ENCODE data around the gene FXYD5. TPM values are rescaled to one million over a fixed set of nuclear protein-coding genes. Genes with fewer than 3 reads are reported as not detected.

Gene FXYD5
- total and polyA plus RNA-seq, 2 donors (not counting 1 experiment from before 2014, with no cell fraction given), result 19.8 to 100 TPM

DNA sequence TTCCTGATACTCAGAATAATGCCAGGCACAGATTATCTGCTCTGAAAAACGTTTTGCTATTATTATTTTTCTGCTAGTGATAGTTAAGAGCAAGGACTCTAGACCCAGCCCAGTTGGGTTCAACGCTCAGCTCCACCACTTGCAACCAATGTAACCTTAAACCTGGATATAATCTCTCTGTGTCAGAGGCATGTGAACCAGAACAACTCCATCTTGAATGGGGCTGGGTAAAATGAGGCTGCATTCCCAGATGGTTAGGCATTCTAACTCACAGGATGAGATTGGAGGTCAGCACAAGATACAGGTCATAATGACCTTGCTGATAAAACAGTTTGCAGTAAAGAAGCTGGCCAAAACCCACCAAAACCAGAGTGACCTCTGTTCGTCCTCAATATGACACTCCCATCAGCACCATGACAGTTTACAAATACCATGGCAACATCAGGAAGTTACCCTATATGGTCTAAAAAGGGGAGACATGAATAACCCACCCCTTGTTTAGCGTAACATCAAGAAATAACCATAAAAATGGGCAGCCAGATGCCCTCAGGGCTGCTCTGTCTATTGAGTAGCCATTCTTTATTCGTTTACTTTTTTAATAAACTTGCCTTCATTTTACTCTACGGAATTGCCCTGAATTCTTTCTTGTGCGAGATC lies 60.4 kb downstream of the FXYD5 start:
- TF ChIP-seq CTCF (conservative IDR thresholded peaks at IDR 0.05 in 1 of 2, IDR thresholded peaks at IDR 0.05 in 1 of 2; ENCODE audit: low read depth in 1 of 2, low read length in 2 of 2) (no peak), EZH2 (IDR thresholded peaks at IDR 0.05; ENCODE audit: low read length, missing control alignments) (no peak)
- Histone ChIP-seq H3K9me3 (ENCODE audit: control insufficient read depth, insufficient read depth, low read depth, low read length) (no peaks in the 10 kb centered on the region), H3K4me2 (ENCODE audit: extremely low read depth, insufficient read depth, low read length) (no peak overlapping the region), H3K79me2 (ENCODE audit: control insufficient read depth, insufficient read depth, low read length) (no peaks in the 10 kb centered on the region), H4K20me1 (ENCODE audit: control insufficient read depth, extremely low read depth, insufficient read depth, low read length) (no peaks in the 10 kb centered on the region), H3K27me3 (ENCODE audit: control insufficient read depth, insufficient read depth, low read length) (no peaks in the 10 kb centered on the region), H3K27ac (ENCODE audit: insufficient read depth, low read length) (no peak overlapping the region), H3K4me3 (replicated peaks in 1 of 4; ENCODE audit: control extremely low read depth in 1 of 4, insufficient read depth in 1 of 4, low read depth in 3 of 4, low read length in 4 of 4) (no peak overlapping the region), H2AFZ (ENCODE audit: low read length) (no peak overlapping the region), H3K36me3 (ENCODE audit: control insufficient read depth, insufficient read depth, low read length) (no peaks in the 10 kb centered on the region), H3K9ac (ENCODE audit: insufficient read depth, low read length) (no peak overlapping the region), H3K4me1 (ENCODE audit: control insufficient read depth, extremely low read depth, insufficient read depth, low read length) (peaks cover 8% of the 10 kb centered on the region)
- no peak for DNase-seq (ENCODE audit: low read depth in 2 of 2)

GRCh38 chr19:35216016-35216832 lies 61.7 kb downstream of the FXYD5 start:
- no peak overlapping the region for H3K4me3 ChIP-seq (replicated peaks in 1 of 4; ENCODE audit: control extremely low read depth in 1 of 4, insufficient read depth in 1 of 4, low read depth in 3 of 4, low read length in 4 of 4)
- no peaks in the 10 kb centered on the region for H3K9me3 ChIP-seq (ENCODE audit: control insufficient read depth, insufficient read depth, low read depth, low read length)
- H3K4me2 ChIP-seq (ENCODE audit: extremely low read depth, insufficient read depth, low read length), result no peak overlapping the region
- H4K20me1 ChIP-seq (ENCODE audit: control insufficient read depth, extremely low read depth, insufficient read depth, low read length), result no peaks in the 10 kb centered on the region
- TF ChIP-seq EZH2 (IDR thresholded peaks at IDR 0.05; ENCODE audit: low read length, missing control alignments) (no peak), CTCF (conservative IDR thresholded peaks at IDR 0.05 in 1 of 2, IDR thresholded peaks at IDR 0.05 in 1 of 2; ENCODE audit: low read depth in 1 of 2, low read length in 2 of 2) (no peak)
- H3K79me2 ChIP-seq (ENCODE audit: control insufficient read depth, insufficient read depth, low read length), result no peaks in the 10 kb centered on the region
- H3K27ac ChIP-seq (ENCODE audit: insufficient read depth, low read length), result no peak overlapping the region
- no peaks in the 10 kb centered on the region for H3K36me3 ChIP-seq (ENCODE audit: control insufficient read depth, insufficient read depth, low read length)
- no peak overlapping the region for H3K9ac ChIP-seq (ENCODE audit: insufficient read depth, low read length)
- H2AFZ ChIP-seq (ENCODE audit: low read length), result no peak overlapping the region
- no peaks in the 10 kb centered on the region for H3K27me3 ChIP-seq (ENCODE audit: control insufficient read depth, insufficient read depth, low read length)
- no peak for DNase-seq (ENCODE audit: low read depth in 2 of 2)
- H3K4me1 ChIP-seq (ENCODE audit: control insufficient read depth, extremely low read depth, insufficient read depth, low read length), result peaks cover 8% of the 10 kb centered on the region

- DNase-seq (ENCODE audit: low read depth in 2 of 2), result no peak
- no peak overlapping the region for H3K4me2 ChIP-seq (ENCODE audit: extremely low read depth, insufficient read depth, low read length)
- no peaks in the 10 kb centered on the region for H4K20me1 ChIP-seq (ENCODE audit: control insufficient read depth, extremely low read depth, insufficient read depth, low read length)
- H3K79me2 ChIP-seq (ENCODE audit: control insufficient read depth, insufficient read depth, low read length), result no peaks in the 10 kb centered on the region
- no peaks in the 10 kb centered on the region for H3K36me3 ChIP-seq (ENCODE audit: control insufficient read depth, insufficient read depth, low read length)
- H3K27ac ChIP-seq (ENCODE audit: insufficient read depth, low read length), result no peak overlapping the region
- H3K9ac ChIP-seq (ENCODE audit: insufficient read depth, low read length), result no peak overlapping the region
- H3K4me3 ChIP-seq (replicated peaks in 1 of 4; ENCODE audit: control extremely low read depth in 1 of 4, insufficient read depth in 1 of 4, low read depth in 3 of 4, low read length in 4 of 4), result no peak overlapping the region
- no peaks in the 10 kb centered on the region for H3K27me3 ChIP-seq (ENCODE audit: control insufficient read depth, insufficient read depth, low read length)
- TF ChIP-seq CTCF (conservative IDR thresholded peaks at IDR 0.05 in 1 of 2, IDR thresholded peaks at IDR 0.05 in 1 of 2; ENCODE audit: low read depth in 1 of 2, low read length in 2 of 2) (no peak), EZH2 (IDR thresholded peaks at IDR 0.05; ENCODE audit: low read length, missing control alignments) (no peak)
- H2AFZ ChIP-seq (ENCODE audit: low read length), result no peak overlapping the region
- peaks cover 8% of the 10 kb centered on the region for H3K4me1 ChIP-seq (ENCODE audit: control insufficient read depth, extremely low read depth, insufficient read depth, low read length)
- H3K9me3 ChIP-seq (ENCODE audit: control insufficient read depth, insufficient read depth, low read depth, low read length), result no peaks in the 10 kb centered on the region
Observed at GRCh38 chr19:35216833-35217648, 62.5 kb downstream of the FXYD5 start.

Data from fibroblast of lung (primary cell).